H1 (cell line): Measurements from ENCODE around the gene SUSD1. TPM values are rescaled to one million over a fixed set of nuclear protein-coding genes. Genes with fewer than 3 reads are reported as not detected.
"Not testable (repeated sequence)": the region's sequence is repeated elsewhere in the genome, so short reads cannot be mapped to it uniquely, and the experiment has no call there.

Experiments used
- CTCF ChIA-PET: fragments of 300-600 bp; sonication (Branson Sonifier 250); formaldehyde crosslinking; loops from one replicate; lab custom pipeline; 2021; ENCODE audit not compliant: partially characterized antibody; lab: Charles Lee
- POLR2A ChIA-PET: fragments of 300-600 bp; sonication (Branson Sonifier 250); formaldehyde crosslinking; loops from one replicate; lab custom pipeline; 2021; ENCODE audit warnings: inconsistent platforms; ENCODE audit not compliant: partially characterized antibody; lab: Charles Lee
- DNase-seq, 2 experiments: peaks; one replicate each; pipeline versions ENCODE4 v3.0.0 to v3.0.0-alpha.2; 2010 to 2022; ENCODE audit warnings: low spot score in 2 of 2, low read depth in 1 of 2, mixed read lengths in 1 of 2
- FAIRE-seq: peaks from 2 replicates; lab custom pipeline; 2011; peaks lifted over from hg19 to GRCh38; lab: Jason Lieb, UNC
- H2AFZ ChIP-seq: 2 replicates; pipeline ENCODE4 v1.8.1; 2012; ENCODE audit warnings: low read length, inconsistent platforms
- H2AK5ac ChIP-seq: 2 replicates; pipeline ENCODE4 v1.6.1; 2013; ENCODE audit warnings: low read depth, low read length
- H2BK120ac ChIP-seq: replicated peaks from 2 replicates; pipeline ENCODE3; 2013; ENCODE audit warnings: low read depth, low read length, inconsistent platforms
- H2BK12ac ChIP-seq: 2 replicates; pipeline ENCODE4 v1.6.1; 2013; ENCODE audit warnings: low read depth, low read length
- H2BK15ac ChIP-seq: 2 replicates; pipeline ENCODE4 v1.6.1; 2013; ENCODE audit warnings: low read length
- H2BK20ac ChIP-seq: 2 replicates; pipeline ENCODE4 v1.6.1; 2013; ENCODE audit warnings: low read length
- H2BK5ac ChIP-seq: 2 replicates; pipeline ENCODE4 v1.6.1; 2013; ENCODE audit warnings: low read depth, low read length
- H3K14ac ChIP-seq: 2 replicates; pipeline ENCODE4 v1.6.1; 2013; ENCODE audit warnings: inconsistent platforms; ENCODE audit not compliant: insufficient read length
- H3K18ac ChIP-seq: 2 replicates; pipeline ENCODE4 v1.6.1; 2013; ENCODE audit warnings: low read length; ENCODE audit errors: extremely low read depth
- H3K23ac ChIP-seq: 2 replicates; pipeline ENCODE4 v1.6.1; 2013; ENCODE audit warnings: inconsistent platforms; ENCODE audit not compliant: insufficient read length
- H3K23me2 ChIP-seq: 2 replicates; pipeline ENCODE4 v1.6.1; 2013; ENCODE audit warnings: low read depth, low read length
- H3K27ac ChIP-seq: 2 replicates; pipeline ENCODE4 v1.6.1; 2011; ENCODE audit warnings: low read depth, low read length, inconsistent platforms
- H3K27me3 ChIP-seq, 4 experiments: replicated peaks in 1 of 4; 1 replicate in 1 of 4; 2 replicates in 3 of 4; pipeline versions ENCODE4 v1.6.1 to v1.8.1; 2011 to 2013; ENCODE audit warnings: low read length in 3 of 4, mild to moderate bottlenecking in 3 of 4, inconsistent platforms in 2 of 4, mixed read lengths in 2 of 4, moderate library complexity in 1 of 4; ENCODE audit not compliant: control insufficient read depth in 3 of 4, insufficient read depth in 3 of 4; ENCODE audit errors: extremely low read depth in 1 of 4
- H3K36me3 ChIP-seq, 4 experiments: 2 replicates each; pipeline versions ENCODE4 v1.6.1 to v1.8.1; 2011 to 2013; ENCODE audit warnings: mild to moderate bottlenecking in 4 of 4, low read length in 3 of 4, moderate library complexity in 2 of 4, control low read depth in 1 of 4, inconsistent platforms in 1 of 4; ENCODE audit not compliant: insufficient read depth in 4 of 4, control insufficient read depth in 2 of 4
- H3K4ac ChIP-seq: replicated peaks from 2 replicates; pipeline ENCODE3; 2013; ENCODE audit warnings: low read length, low read depth, mixed read lengths, inconsistent platforms; ENCODE audit not compliant: insufficient read length
- H3K4me1 ChIP-seq, 4 experiments: replicated peaks in 1 of 4; 1 replicate in 1 of 4; 2 replicates in 3 of 4; pipeline versions ENCODE4 v1.6.1 to v1.8.1; 2011 to 2013; ENCODE audit warnings: low read length in 3 of 4, inconsistent platforms in 2 of 4, mixed read lengths in 1 of 4; ENCODE audit not compliant: insufficient read depth in 4 of 4, control insufficient read depth in 3 of 4
- H3K4me2 ChIP-seq, 2 experiments: 2 replicates each; pipeline versions ENCODE4 v1.6.1 to v1.8.1; 2011 to 2013; ENCODE audit warnings: low read depth in 2 of 2, low read length in 2 of 2, control low read depth in 1 of 2, inconsistent platforms in 1 of 2, mild to moderate bottlenecking in 1 of 2; ENCODE audit not compliant: insufficient read depth in 1 of 2
- H3K4me3 ChIP-seq, 4 experiments: fragments of 200-600, 300-600 bp in 1 of 4; sonication (generic), shearing (Covaris generic), sonication (Bioruptor Twin) in 1 of 4; 2 replicates each; pipeline versions ENCODE4 v1.5.1 to v1.8.1; 2011 to 2016; ENCODE audit warnings: low read length in 4 of 4, low read depth in 3 of 4, control low read depth in 2 of 4, inconsistent platforms in 2 of 4, mild to moderate bottlenecking in 2 of 4, mixed read lengths in 1 of 4, moderate library complexity in 1 of 4; ENCODE audit not compliant: insufficient read depth in 2 of 4; ENCODE audit errors: extremely low read depth in 1 of 4
- H3K56ac ChIP-seq: replicated peaks from 2 replicates; pipeline ENCODE3; 2013; ENCODE audit warnings: low read depth, mild to moderate bottlenecking, mixed read lengths, low read length, inconsistent platforms; ENCODE audit not compliant: insufficient read length
- H3K79me1 ChIP-seq: 2 replicates; pipeline ENCODE4 v1.6.1; 2013; ENCODE audit warnings: low read depth, low read length, control low read depth
- H3K79me2 ChIP-seq, 2 experiments: 2 replicates each; pipeline versions ENCODE4 v1.6.1 to v1.8.1; 2012 to 2013; ENCODE audit warnings: low read length in 2 of 2, mild to moderate bottlenecking in 2 of 2, inconsistent platforms in 1 of 2; ENCODE audit not compliant: insufficient read depth in 2 of 2, control insufficient read depth in 1 of 2
- H3K9ac ChIP-seq, 4 experiments: replicated peaks in 1 of 4; 1 replicate in 1 of 4; 2 replicates in 3 of 4; pipeline versions ENCODE4 v1.6.1 to v1.8.1; 2011 to 2013; ENCODE audit warnings: low read depth in 3 of 4, low read length in 3 of 4, control low read depth in 2 of 4, mild to moderate bottlenecking in 2 of 4, moderate library complexity in 2 of 4, inconsistent platforms in 1 of 4; ENCODE audit errors: extremely low read depth in 1 of 4
- H3K9me3 ChIP-seq, 2 experiments: 2 replicates each; pipeline versions ENCODE4 v1.6.1 to v1.8.1; 2012 to 2013; ENCODE audit warnings: mild to moderate bottlenecking in 2 of 2, moderate library complexity in 2 of 2, control low read depth in 1 of 2, inconsistent platforms in 1 of 2, low read depth in 1 of 2, low read length in 1 of 2, mixed read lengths in 1 of 2; ENCODE audit not compliant: insufficient read depth in 2 of 2
- H4K20me1 ChIP-seq, 2 experiments: replicated peaks in 1 of 2; 2 replicates each; pipeline versions ENCODE3 to v1.8.1; 2011 to 2013; ENCODE audit warnings: inconsistent platforms in 2 of 2, low read length in 2 of 2, mild to moderate bottlenecking in 1 of 2; ENCODE audit not compliant: insufficient read depth in 2 of 2, control insufficient read depth in 1 of 2
- H4K5ac ChIP-seq: 2 replicates; pipeline ENCODE4 v1.6.1; 2013; ENCODE audit warnings: low read length, low read depth, mixed read lengths, inconsistent platforms; ENCODE audit not compliant: insufficient read length
- H4K8ac ChIP-seq: 2 replicates; pipeline ENCODE4 v1.8.0; 2013; ENCODE audit warnings: mild to moderate bottlenecking, moderate library complexity, low read length, inconsistent platforms; ENCODE audit not compliant: insufficient read depth; ENCODE audit errors: extremely low read depth
- H4K91ac ChIP-seq: replicated peaks from 2 replicates; pipeline ENCODE3; 2013; ENCODE audit warnings: low read length, mixed read lengths, inconsistent platforms; ENCODE audit not compliant: insufficient read length
- WGBS, 2 experiments: shearing (Covaris generic) in 1 of 2; methylation state at CpG; one replicate each; pipeline versions ENCODE4 v1.1.6 to v1.1.7; 2013 to 2015; ENCODE audit warnings: low lambda C conversion rate in 2 of 2, mixed read lengths in 2 of 2, inconsistent platforms in 1 of 2, low coverage in 1 of 2, missing lambda C conversion rate in 1 of 2; ENCODE audit not compliant: insufficient replicate concordance in 2 of 2, insufficient coverage in 1 of 2, insufficient read length in 1 of 2; ENCODE audit errors: extremely low coverage in 1 of 2, missing lambda C conversion rate in 1 of 2; 5-methylcytosine and 5-hydroxymethylcytosine counted together
- polyA plus RNA-seq, 7 experiments: library from polyadenylated mRNA; depleted of rRNA in 3 of 7; stranded (reverse) in 5 of 7; unstranded in 2 of 7; fragments of >200 nt in 5 of 7; fragments of 200-250 nt in 2 of 7; gene quantifications; 1 replicate in 5 of 7; 2 replicates in 1 of 7; 4 replicates in 1 of 7; pipeline versions ENCODE4 v1.2.1 to v1.2.3, GENCODE V29; 2011 to 2013; ENCODE audit warnings: missing spikeins in 2 of 7, mixed read lengths in 2 of 7
- total RNA-seq: library from RNA; stranded (reverse); fragmentation: NEBNext Ultra II Directional; extraction: Animal tissue kit (Norgen Biotek cat#: 25700); gene quantifications from 2 replicates; pipeline ENCODE4 v1.2.1, GENCODE V29; 2021

Gene SUSD1
- total and polyA plus RNA-seq, 2 of the 8 experiments (the other 6 are each of a cell fraction or from before 2014, with no cell fraction given) = 2.8 to 7.2 TPM

- H2BK20ac ChIP-seq, H3K4ac ChIP-seq, H2AFZ ChIP-seq, H2BK12ac ChIP-seq, H3K14ac ChIP-seq, H3K23me2 ChIP-seq, H3K4me2 ChIP-seq, H3K9ac ChIP-seq, H2AK5ac ChIP-seq, H4K5ac ChIP-seq, H3K27me3 ChIP-seq, H4K8ac ChIP-seq, H3K4me3 ChIP-seq, H3K23ac ChIP-seq, DNase-seq, H2BK120ac ChIP-seq, H2BK5ac ChIP-seq, H3K9me3 ChIP-seq, H2BK15ac ChIP-seq, H3K18ac ChIP-seq, POLR2A ChIA-PET, H3K56ac ChIP-seq, H4K20me1 ChIP-seq, H4K91ac ChIP-seq, H3K27ac ChIP-seq, H3K79me1 ChIP-seq, H3K36me3 ChIP-seq, H3K4me1 ChIP-seq, H3K79me2 ChIP-seq, FAIRE-seq: not testable (repeated sequence)
- CTCF ChIA-PET = interaction anchor here (0.6 to 8.8 kb wide), 26 partner anchors 8 to 839 kb away, joined by 3 to 118 read pairs (median 6); no protein-coding TSS in a partner anchor
- 94% methylated on average over 10 of the region's 10 CpGs; no CpG with 5 or more reads in 1 of the 2 experiments for WGBS, 2 experiments
These were observed 101.4 kb downstream of the SUSD1 start for GRCh38 chr9:112073639-112074173.
